ENCODE results near the gene SNAP47.
"Not testable (repeated sequence)": the region's sequence is repeated elsewhere in the genome, so short reads cannot be mapped to it uniquely, and the experiment has no call there.

Gene SNAP47

GRCh38 chr1:227707846-227708245 lies 27.4 kb upstream of the SNAP47 start:
- Histone ChIP-seq H3K27me3 (ENCODE audit: control insufficient read depth in 3 of 3, insufficient read depth in 3 of 3, low read depth in 1 of 3, low read length in 3 of 3) (no peaks in the 10 kb centered on the region), H3K4me1 (ENCODE audit: control insufficient read depth in 2 of 2, insufficient read depth in 1 of 2, low read depth in 1 of 2, low read length in 2 of 2) (no peaks in the 10 kb centered on the region), H3K9me3 (replicated peaks in 1 of 2; ENCODE audit: control insufficient read depth in 2 of 2, insufficient read depth in 1 of 2, low read depth in 1 of 2, low read length in 2 of 2) (peaks cover 3 to 6% of the 10 kb centered on the region in 2 donors), H3K18ac (ENCODE audit: low read length) (no peak overlapping the region), H2BK120ac (ENCODE audit: low read depth, low read length) (no peak overlapping the region), H2AFZ (ENCODE audit: low read length) (no peak overlapping the region), H4K91ac (ENCODE audit: low read depth, low read length, poor library complexity) (no peak overlapping the region), H2BK12ac (ENCODE audit: low read length) (no peak overlapping the region), H3K9ac (ENCODE audit: low read depth, low read length, poor library complexity) (no peak overlapping the region), H3K4me2 (ENCODE audit: insufficient read depth, low read length, poor library complexity, severe bottlenecking) (no peak overlapping the region), H3K79me1 (ENCODE audit: low read depth, low read length) (no peaks in the 10 kb centered on the region), H3K14ac (ENCODE audit: low read length) (no peak overlapping the region), H3K27ac (replicated peaks; ENCODE audit: low read length) (no peak overlapping the region), H3K36me3 (replicated peaks in 1 of 2; ENCODE audit: control insufficient read depth in 2 of 2, insufficient read depth in 2 of 2, low read length in 2 of 2) (no peaks in the 10 kb centered on the region), H2AK5ac (ENCODE audit: low read depth, low read length) (no peak overlapping the region), H4K8ac (ENCODE audit: low read depth, low read length) (no peak overlapping the region), H2BK5ac (ENCODE audit: low read length) (no peak overlapping the region), H3K4me3 (ENCODE audit: low read length in 2 of 2) (no peak overlapping the region), H3K23ac (ENCODE audit: low read depth, low read length, poor library complexity) (no peak overlapping the region), H2BK15ac (ENCODE audit: low read length) (no peak overlapping the region), H3K4ac (ENCODE audit: low read length) (no peak overlapping the region)
- no CpG with 5 or more reads among the region's 1 CpG for WGBS, 2 donors (ENCODE audit: extremely low coverage in 2 of 2, insufficient read length in 2 of 2, insufficient replicate concordance in 1 of 2)
- DNase-seq (ENCODE audit: low spot score) = no peak

- no peak overlapping the region for H3K4ac ChIP-seq (ENCODE audit: low read length)
- H3K27ac ChIP-seq (replicated peaks; ENCODE audit: low read length) = no peak overlapping the region
- no peak overlapping the region for H2AK5ac ChIP-seq (ENCODE audit: low read depth, low read length)
- H3K79me1 ChIP-seq (ENCODE audit: low read depth, low read length) = no peaks in the 10 kb centered on the region
- H3K36me3 ChIP-seq (replicated peaks in 1 of 2; ENCODE audit: control insufficient read depth in 2 of 2, insufficient read depth in 2 of 2, low read length in 2 of 2) = no peaks in the 10 kb centered on the region
- no peak overlapping the region for H3K23ac ChIP-seq (ENCODE audit: low read depth, low read length, poor library complexity)
- no peaks in the 10 kb centered on the region for H3K27me3 ChIP-seq (ENCODE audit: control insufficient read depth in 3 of 3, insufficient read depth in 3 of 3, low read depth in 1 of 3, low read length in 3 of 3)
- H3K14ac ChIP-seq (ENCODE audit: low read length) = no peak overlapping the region
- no peaks in the 10 kb centered on the region for H3K4me1 ChIP-seq (ENCODE audit: control insufficient read depth in 2 of 2, insufficient read depth in 1 of 2, low read depth in 1 of 2, low read length in 2 of 2)
- H2BK120ac ChIP-seq (ENCODE audit: low read depth, low read length) = no peak overlapping the region
- H3K9me3 ChIP-seq (replicated peaks in 1 of 2; ENCODE audit: control insufficient read depth in 2 of 2, insufficient read depth in 1 of 2, low read depth in 1 of 2, low read length in 2 of 2) = peaks cover 3 to 11% of the 10 kb centered on the region in 2 donors
- H4K91ac ChIP-seq (ENCODE audit: low read depth, low read length, poor library complexity) = no peak overlapping the region
- no peak overlapping the region for H3K9ac ChIP-seq (ENCODE audit: low read depth, low read length, poor library complexity)
- WGBS, 2 donors (ENCODE audit: extremely low coverage in 2 of 2, insufficient read length in 2 of 2, insufficient replicate concordance in 1 of 2) = no CpG with 5 or more reads among the region's 1 CpG
- no peak overlapping the region for H4K8ac ChIP-seq (ENCODE audit: low read depth, low read length)
- no peak overlapping the region for H2BK15ac ChIP-seq (ENCODE audit: low read length)
- no peak overlapping the region for H3K4me2 ChIP-seq (ENCODE audit: insufficient read depth, low read length, poor library complexity, severe bottlenecking)
- H3K4me3 ChIP-seq (ENCODE audit: low read length in 2 of 2) = no peak overlapping the region
- no peak overlapping the region for H2BK12ac ChIP-seq (ENCODE audit: low read length)
- H2AFZ ChIP-seq (ENCODE audit: low read length) = no peak overlapping the region
- DNase-seq (ENCODE audit: low spot score) = no peak
- no peak overlapping the region for H3K18ac ChIP-seq (ENCODE audit: low read length)
- H2BK5ac ChIP-seq (ENCODE audit: low read length) = no peak overlapping the region
Observed at GRCh38 chr1:227709451-227709850, 25.8 kb upstream of the SNAP47 start.

GRCh38 chr1:227710474-227710873 lies 24.8 kb upstream of the SNAP47 start:
- H3K36me3 ChIP-seq (replicated peaks in 1 of 2; ENCODE audit: control insufficient read depth in 2 of 2, insufficient read depth in 2 of 2, low read length in 2 of 2); H2AFZ ChIP-seq (ENCODE audit: low read length); H3K14ac ChIP-seq (ENCODE audit: low read length); H3K9ac ChIP-seq (ENCODE audit: low read depth, low read length, poor library complexity); H3K4me3 ChIP-seq (ENCODE audit: low read length in 2 of 2); H3K4ac ChIP-seq (ENCODE audit: low read length); H3K79me1 ChIP-seq (ENCODE audit: low read depth, low read length); H3K4me1 ChIP-seq (ENCODE audit: control insufficient read depth in 2 of 2, insufficient read depth in 1 of 2, low read depth in 1 of 2, low read length in 2 of 2); H3K27me3 ChIP-seq (ENCODE audit: control insufficient read depth in 3 of 3, insufficient read depth in 3 of 3, low read depth in 1 of 3, low read length in 3 of 3); H3K23ac ChIP-seq (ENCODE audit: low read depth, low read length, poor library complexity); DNase-seq (ENCODE audit: low spot score); H3K4me2 ChIP-seq (ENCODE audit: insufficient read depth, low read length, poor library complexity, severe bottlenecking); H4K8ac ChIP-seq (ENCODE audit: low read depth, low read length); H2BK5ac ChIP-seq (ENCODE audit: low read length); H3K27ac ChIP-seq (replicated peaks; ENCODE audit: low read length); H2BK15ac ChIP-seq (ENCODE audit: low read length); H2AK5ac ChIP-seq (ENCODE audit: low read depth, low read length); H3K18ac ChIP-seq (ENCODE audit: low read length); H4K91ac ChIP-seq (ENCODE audit: low read depth, low read length, poor library complexity); H2BK120ac ChIP-seq (ENCODE audit: low read depth, low read length); H2BK12ac ChIP-seq (ENCODE audit: low read length): not testable (repeated sequence)
- WGBS, 2 donors (ENCODE audit: extremely low coverage in 2 of 2, insufficient read length in 2 of 2, insufficient replicate concordance in 1 of 2) = no CpG with 5 or more reads among the region's 24 CpGs
- H3K9me3 ChIP-seq (replicated peaks in 1 of 2; ENCODE audit: control insufficient read depth in 2 of 2, insufficient read depth in 1 of 2, low read depth in 1 of 2, low read length in 2 of 2) = peaks cover 3 to 11% of the 10 kb centered on the region in 2 donors

GRCh38 chr1:227712648-227713047 lies 22.6 kb upstream of the SNAP47 start:
- Histone ChIP-seq H2BK120ac (ENCODE audit: low read depth, low read length) (no peak overlapping the region), H2AK5ac (ENCODE audit: low read depth, low read length) (no peak overlapping the region), H3K36me3 (replicated peaks in 1 of 2; ENCODE audit: control insufficient read depth in 2 of 2, insufficient read depth in 2 of 2, low read length in 2 of 2) (no peaks in the 10 kb centered on the region), H3K4me1 (ENCODE audit: control insufficient read depth in 2 of 2, insufficient read depth in 1 of 2, low read depth in 1 of 2, low read length in 2 of 2) (no peaks in the 10 kb centered on the region), H3K27ac (replicated peaks; ENCODE audit: low read length) (no peak overlapping the region), H2BK5ac (ENCODE audit: low read length) (no peak overlapping the region), H2BK12ac (ENCODE audit: low read length) (no peak overlapping the region), H3K14ac (ENCODE audit: low read length) (no peak overlapping the region), H2BK15ac (ENCODE audit: low read length) (no peak overlapping the region), H4K8ac (ENCODE audit: low read depth, low read length) (no peak overlapping the region), H3K4me3 (ENCODE audit: low read length in 2 of 2) (no peak overlapping the region), H3K4ac (ENCODE audit: low read length) (no peak overlapping the region), H2AFZ (ENCODE audit: low read length) (no peak overlapping the region), H3K4me2 (ENCODE audit: insufficient read depth, low read length, poor library complexity, severe bottlenecking) (no peak overlapping the region), H3K9me3 (replicated peaks in 1 of 2; ENCODE audit: control insufficient read depth in 2 of 2, insufficient read depth in 1 of 2, low read depth in 1 of 2, low read length in 2 of 2) (peaks cover 3 to 11% of the 10 kb centered on the region in 2 donors), H4K91ac (ENCODE audit: low read depth, low read length, poor library complexity) (no peak overlapping the region), H3K23ac (ENCODE audit: low read depth, low read length, poor library complexity) (no peak overlapping the region), H3K79me1 (ENCODE audit: low read depth, low read length) (no peaks in the 10 kb centered on the region), H3K9ac (ENCODE audit: low read depth, low read length, poor library complexity) (no peak overlapping the region), H3K27me3 (ENCODE audit: control insufficient read depth in 3 of 3, insufficient read depth in 3 of 3, low read depth in 1 of 3, low read length in 3 of 3) (no peaks in the 10 kb centered on the region), H3K18ac (ENCODE audit: low read length) (no peak overlapping the region)
- no peak for DNase-seq (ENCODE audit: low spot score)
